ENCODE measurements around the gene COLGALT1. TPM values are rescaled to one million over a fixed set of nuclear protein-coding genes. Genes with fewer than 3 reads are reported as not detected.
"Not testable (repeated sequence)": the region's sequence is repeated elsewhere in the genome, so short reads cannot be mapped to it uniquely, and the experiment has no call there.

The COLGALT1 gene
- total RNA-seq, 2 donors from 2014 or later, result 28.3 to 30.8 TPM

DNA sequence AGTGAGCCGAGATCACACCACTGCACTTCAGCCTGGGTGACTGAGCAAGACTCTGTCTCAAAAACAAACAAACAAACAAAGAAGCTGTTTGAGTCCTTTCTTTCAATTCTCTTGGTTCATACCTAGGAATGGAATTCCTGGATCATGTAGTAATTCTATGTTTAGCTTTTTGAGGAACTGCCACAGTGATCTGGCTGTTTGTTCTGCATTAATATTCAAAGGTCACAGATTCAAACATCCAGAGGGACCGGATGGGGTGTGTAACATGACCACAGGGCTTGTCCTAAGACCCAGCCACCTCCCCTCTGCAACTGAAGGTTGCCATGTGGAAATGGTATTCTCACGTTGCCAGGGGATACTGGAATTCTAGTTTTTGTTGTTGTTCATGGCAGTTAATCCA, 10.2 kb downstream of the COLGALT1 start:
- Histone ChIP-seq H3K27ac (peak overlapping the region; percentile 41 to 71), H3K4me3 (no peak overlapping the region)
- no peak for DNase-seq (ENCODE audit: low spot score)

GRCh38 chr19:17567940-17568339, 12.5 kb downstream of the COLGALT1 start:
- Histone ChIP-seq H3K27me3 (no peaks in the 10 kb centered on the region), H3K9me3 (no peaks in the 10 kb centered on the region), H3K36me3 (peaks cover 57% of the 10 kb centered on the region), H3K4me3 (no peak overlapping the region), H3K27ac (no peak overlapping the region), H3K4me1 (peaks cover 0 to 19% of the 10 kb centered on the region in 2 donors)
- DNase-seq (ENCODE audit: low spot score), result no peak
- no peak for TF ChIP-seq CTCF (IDR thresholded peaks at IDR 0.05)

More for the DNA sequence above, 10.2 kb downstream of the COLGALT1 start:
- H3K4me1 ChIP-seq, result peaks cover 0 to 24% of the 10 kb centered on the region in 2 donors
- no peaks in the 10 kb centered on the region for H3K27me3 ChIP-seq
- no peak for TF ChIP-seq CTCF (IDR thresholded peaks at IDR 0.05)
- peaks cover 42% of the 10 kb centered on the region for H3K36me3 ChIP-seq
- no peaks in the 10 kb centered on the region for H3K9me3 ChIP-seq

DNA sequence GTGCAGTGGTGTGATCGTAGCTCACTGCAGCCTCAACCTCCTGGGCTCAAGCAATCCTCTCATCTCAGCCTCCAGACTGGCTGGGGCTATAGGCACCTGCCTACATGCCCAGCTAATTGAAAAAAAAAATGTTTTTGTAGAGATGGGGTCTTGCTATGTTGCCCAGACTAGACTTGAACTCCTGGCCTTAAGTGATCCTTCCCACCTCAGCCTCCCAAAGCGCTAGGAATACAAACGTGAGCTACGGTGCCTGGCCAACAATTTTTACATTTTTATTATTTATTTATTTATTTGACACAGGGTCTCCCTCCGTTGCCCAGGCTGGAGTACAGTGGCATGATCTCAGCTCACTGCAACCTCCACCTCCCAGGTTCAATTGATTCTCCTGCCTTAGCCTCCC, 14.8 kb downstream of the COLGALT1 start:
- H3K36me3 ChIP-seq, result peaks cover 71% of the 10 kb centered on the region
- H3K4me3 ChIP-seq, result not testable (repeated sequence)

DNA sequence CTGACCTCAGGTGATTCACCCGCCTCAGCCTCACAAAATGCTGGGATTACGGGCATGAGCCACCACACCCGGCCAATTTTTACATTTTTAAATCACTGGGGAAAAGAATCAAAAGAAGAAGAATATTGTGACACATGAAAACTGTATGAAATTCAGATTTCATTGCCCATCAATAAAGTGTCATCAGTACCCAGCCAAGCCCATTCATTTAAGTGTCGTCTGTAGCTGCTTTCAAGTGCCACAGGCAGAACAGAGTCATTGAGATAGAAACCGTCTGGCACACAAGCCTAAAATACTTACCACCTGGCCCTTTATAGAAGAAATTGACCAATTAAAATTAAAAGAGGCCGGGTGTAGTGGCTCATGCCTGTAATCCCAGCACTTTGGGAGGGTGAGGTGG, 15.3 kb downstream of the COLGALT1 start:
- peaks cover 75% of the 10 kb centered on the region for H3K36me3 ChIP-seq
- no peak for DNase-seq (ENCODE audit: low spot score)
- H3K4me1 ChIP-seq, result peaks cover 0 to 4% of the 10 kb centered on the region in 2 donors
- no peaks in the 10 kb centered on the region for H3K27me3 ChIP-seq
- TF ChIP-seq CTCF (IDR thresholded peaks at IDR 0.05), result no peak
- H3K27ac ChIP-seq, result no peak overlapping the region
- no peak overlapping the region for H3K4me3 ChIP-seq
- H3K9me3 ChIP-seq, result no peaks in the 10 kb centered on the region

More for the DNA sequence above, 14.8 kb downstream of the COLGALT1 start:
- not testable (repeated sequence) for H3K4me1 ChIP-seq; H3K27me3 ChIP-seq; H3K9me3 ChIP-seq; H3K27ac ChIP-seq; DNase-seq (ENCODE audit: low spot score)

- Histone ChIP-seq H3K9me3 (no peaks in the 10 kb centered on the region), H3K4me3 (no peak overlapping the region), H3K36me3 (peaks cover 79% of the 10 kb centered on the region), H3K4me1 (no peaks in the 10 kb centered on the region), H3K27ac (no peak overlapping the region), H3K27me3 (no peaks in the 10 kb centered on the region)
- no peak for DNase-seq (ENCODE audit: low spot score)
- no peak for TF ChIP-seq CTCF (IDR thresholded peaks at IDR 0.05)
Measured at GRCh38 chr19:17572638-17573037, 17.2 kb downstream of the COLGALT1 start.

GRCh38 chr19:17575871-17576757, 20.7 kb downstream of the COLGALT1 start:
- no peak overlapping the region for H3K4me3 ChIP-seq

More at GRCh38 chr19:17575871-17576757, 20.7 kb downstream of the COLGALT1 start:
- Histone ChIP-seq H3K4me1 (no peaks in the 10 kb centered on the region), H3K9me3 (no peaks in the 10 kb centered on the region), H3K36me3 (peaks cover 69% of the 10 kb centered on the region), H3K27me3 (no peaks in the 10 kb centered on the region), H3K27ac (no peak overlapping the region)
- DNase-seq (ENCODE audit: low spot score), result no peak
- no peak for TF ChIP-seq CTCF (IDR thresholded peaks at IDR 0.05)
